CD4-positive, alpha-beta T cell (primary cell): Measurements from ENCODE around the gene NR1H4. TPM values are rescaled to one million over a fixed set of nuclear protein-coding genes. Genes with fewer than 3 reads are reported as not detected.

Source experiments
- ATAC-seq: fragments of 200-7000 bp; cut with Tn5 transposase; one replicate; pipeline ENCODE4 v1.10.0; 2022; ENCODE audit warnings: mild to moderate bottlenecking; ENCODE audit not compliant: poor library complexity
- CTCF ChIA-PET: fragments of 350-600 bp; sonication (Branson Sonifier 250); formaldehyde crosslinking; loops from one replicate; lab custom pipeline; 2021; ENCODE audit warnings: antibody characterized with exemption, inconsistent platforms; lab: Charles Lee
- POLR2A ChIA-PET: fragments of 350-600 bp; sonication (Branson Sonifier 250); formaldehyde crosslinking; loops from one replicate; lab custom pipeline; 2021; ENCODE audit warnings: antibody characterized with exemption, inconsistent platforms; lab: Charles Lee
- DNase-seq, 14 experiments: peaks; one replicate each; pipeline ENCODE4 v3.0.0-alpha.2; 2013 to 2020; ENCODE audit warnings: mixed read lengths in 2 of 14
- H3K27ac ChIP-seq, 2 donors: one replicate each; pipeline versions ENCODE4 v1.5.1 to v1.7.0; 2013; ENCODE audit warnings: low read length in 2 of 2, low read depth in 1 of 2, mild to moderate bottlenecking in 1 of 2
- H3K27me3 ChIP-seq, 2 experiments: 1 replicate in 1 of 2; 2 replicates in 1 of 2; pipeline versions ENCODE4 v1.6.1 to v1.7.0; 2013; ENCODE audit warnings: low read length in 2 of 2, control low read depth in 1 of 2, mild to moderate bottlenecking in 1 of 2, moderate library complexity in 1 of 2; ENCODE audit not compliant: insufficient read depth in 2 of 2, control insufficient read depth in 1 of 2
- H3K36me3 ChIP-seq: one replicate; pipeline ENCODE4 v1.6.1; 2013; ENCODE audit warnings: low read length, control low read depth; ENCODE audit not compliant: insufficient read depth
- H3K4me1 ChIP-seq: one replicate; pipeline ENCODE4 v1.6.1; 2013; ENCODE audit warnings: low read length, control low read depth; ENCODE audit not compliant: insufficient read depth
- H3K4me3 ChIP-seq: one replicate; pipeline ENCODE4 v1.5.1; 2013; ENCODE audit warnings: mild to moderate bottlenecking, low read length, moderate library complexity
- H3K9me3 ChIP-seq, 2 experiments: 1 replicate in 1 of 2; 2 replicates in 1 of 2; pipeline versions ENCODE4 v1.6.1 to v1.7.0; 2013; ENCODE audit warnings: low read length in 2 of 2, mild to moderate bottlenecking in 2 of 2, control low read depth in 1 of 2, moderate library complexity in 1 of 2; ENCODE audit not compliant: control insufficient read depth in 1 of 2, insufficient read depth in 1 of 2
- H3K27ac Mint-ChIP-seq: one replicate; pipeline ENCODE4 v1.8.0; 2020; ENCODE audit warnings: mixed read lengths
- H3K27me3 Mint-ChIP-seq: one replicate; pipeline ENCODE4 v1.8.0; 2021; ENCODE audit warnings: mixed read lengths
- H3K36me3 Mint-ChIP-seq: one replicate; pipeline ENCODE4 v1.8.0; 2021; ENCODE audit warnings: low read depth, mixed read lengths
- H3K4me1 Mint-ChIP-seq: one replicate; pipeline ENCODE4 v1.8.0; 2021; ENCODE audit warnings: low read depth, mixed read lengths
- H3K4me3 Mint-ChIP-seq: one replicate; pipeline ENCODE4 v1.8.0; 2020; ENCODE audit warnings: mild to moderate bottlenecking, mixed read lengths
- H3K9me3 Mint-ChIP-seq: one replicate; pipeline ENCODE4 v1.8.0; 2020; ENCODE audit warnings: mixed read lengths
- CTCF ChIP-seq: fragments of 200-600 bp; IDR thresholded peaks from one replicate; pipeline ENCODE4 v1.8.0; 2022; ENCODE audit warnings: antibody characterized with exemption, mild to moderate bottlenecking
- intact Hi-C, 2 experiments: fragments of 100-400 bp; cut with DNase I in 1 of 2; cut with micrococcal nuclease in 1 of 2; formaldehyde crosslinking; loops; one replicate each; pipeline versions ENCODE4 v1.15.1 to v1.9.0; 2023 to 2025; cut with DNase I, micrococcal nuclease
- total RNA-seq, 174 experiments: library from RNA in 2 of 174; stranded (reverse) in 2 of 174; gene quantifications; one replicate each; pipeline ENCODE4 v1.2.3 and lab custom pipeline; 2021 to 2026

NR1H4 gene
- total RNA-seq, 2 experiments from 2014 or later = not detected

GRCh38 chr12:100534625-100535227, 61.1 kb downstream of the NR1H4 start:
- H3K4me3 ChIP-seq = no peak overlapping the region
- peaks cover 2 to 5% of the 10 kb centered on the region in 2 experiments for H3K27me3 ChIP-seq
- Mint-ChIP-seq H3K4me3 (no peak overlapping the region), H3K9me3 (peaks cover 2% of the 10 kb centered on the region), H3K4me1 (no peaks in the 10 kb centered on the region), H3K36me3 (no peaks in the 10 kb centered on the region), H3K27me3 (peaks cover 29% of the 10 kb centered on the region), H3K27ac (no peak overlapping the region)
- no peaks in the 10 kb centered on the region for H3K4me1 ChIP-seq
- no peak for TF ChIP-seq CTCF
- H3K36me3 ChIP-seq = no peaks in the 10 kb centered on the region
- no peak overlapping the region for H3K27ac ChIP-seq
- no peak for DNase-seq
- no peak for ATAC-seq
- H3K9me3 ChIP-seq = no peaks in the 10 kb centered on the region
- ChIA-PET CTCF (no interaction called here), POLR2A (no interaction called here)
- intact Hi-C loops = no loop called here

- Histone ChIP-seq H3K36me3 (no peaks in the 10 kb centered on the region), H3K4me1 (no peaks in the 10 kb centered on the region), H3K27ac (no peak overlapping the region), H3K4me3 (no peak overlapping the region), H3K27me3 (peaks cover 0 to 12% of the 10 kb centered on the region in 2 experiments), H3K9me3 (no peaks in the 10 kb centered on the region)
- intact Hi-C loops = no loop called here
- no peaks in the 10 kb centered on the region for H3K4me1 Mint-ChIP-seq
- H3K27ac Mint-ChIP-seq = no peak overlapping the region
- DNase-seq = peak in 1 of 14 experiments; percentile 2
- ChIA-PET CTCF (interaction anchor here (0.6 kb wide), 1 partner anchor 1595 kb away, joined by 3 read pairs; no protein-coding TSS in a partner anchor), POLR2A (no interaction called here)
- H3K27me3 Mint-ChIP-seq = peaks cover 4% of the 10 kb centered on the region
- H3K9me3 Mint-ChIP-seq = peaks cover 2% of the 10 kb centered on the region
- ATAC-seq = no peak
- no peak overlapping the region for H3K4me3 Mint-ChIP-seq
- no peak for TF ChIP-seq CTCF
- H3K36me3 Mint-ChIP-seq = no peaks in the 10 kb centered on the region
These were observed 65.5 kb downstream of the NR1H4 start for GRCh38 chr12:100539202-100539601.

- intact Hi-C loops = no loop called here
- Mint-ChIP-seq H3K4me3 (no peak overlapping the region), H3K27me3 (no peaks in the 10 kb centered on the region), H3K4me1 (no peaks in the 10 kb centered on the region), H3K9me3 (no peaks in the 10 kb centered on the region), H3K36me3 (no peaks in the 10 kb centered on the region), H3K27ac (no peak overlapping the region)
- Histone ChIP-seq H3K27me3 (peaks cover 0 to 7% of the 10 kb centered on the region in 2 experiments), H3K36me3 (no peaks in the 10 kb centered on the region), H3K27ac (no peak overlapping the region), H3K4me3 (no peak overlapping the region), H3K9me3 (no peaks in the 10 kb centered on the region), H3K4me1 (no peaks in the 10 kb centered on the region)
- no peak for TF ChIP-seq CTCF
- CTCF ChIA-PET = no interaction called here
- ATAC-seq (no peak), DNase-seq (no peak)
- POLR2A ChIA-PET = no interaction called here
These were observed 70.5 kb downstream of the NR1H4 start for GRCh38 chr12:100544165-100544564.
